Right lobe of liver (tissue), 6 donors: Measurements from ENCODE around the gene DAGLA. TPM values are rescaled to one million over a fixed set of nuclear protein-coding genes. Genes with fewer than 3 reads are reported as not detected.
A peak's percentile ranks its signal among the peaks of the same experiment; 100 is the strongest.

Source experiments
- ATAC-seq, 4 donors: fragments of 200-7000 bp; cut with Tn5 transposase; one replicate each; pipeline ENCODE4 v1.9.1; 2020; ENCODE audit warnings: mild to moderate bottlenecking in 4 of 4, moderate library complexity in 4 of 4
- DNase-seq, 3 donors: peaks; one replicate each; pipeline ENCODE4 v3.0.0-alpha.2; 2020
- H3K27ac ChIP-seq, 3 donors: fragments of 200-600 bp; one replicate each; pipeline ENCODE4 v1.8.0; 2022
- H3K27me3 ChIP-seq, 2 donors: fragments of 200-600 bp; one replicate each; pipeline ENCODE4 v1.8.0; 2022
- H3K36me3 ChIP-seq, 4 donors: fragments of 200-600 bp; sonication (generic) in 1 of 4; one replicate each; pipeline versions ENCODE4 v1.5.1 to v1.8.0; 2017 to 2022; ENCODE audit warnings: control low read depth in 1 of 4
- H3K4me1 ChIP-seq, 4 donors: fragments of 200-600 bp; sonication (generic) in 1 of 4; one replicate each; pipeline versions ENCODE4 v1.5.1 to v1.8.0; 2017 to 2022; ENCODE audit warnings: control low read depth in 1 of 4
- H3K4me3 ChIP-seq, 3 donors: fragments of 200-600 bp; one replicate each; pipeline ENCODE4 v1.8.0; 2022
- H3K9me3 ChIP-seq, 4 donors: fragments of 200-600 bp; sonication (generic) in 1 of 4; one replicate each; pipeline versions ENCODE4 v1.5.1 to v1.8.0; 2017 to 2022; ENCODE audit warnings: control low read depth in 1 of 4
- CTCF ChIP-seq, 4 donors: fragments of 200-600 bp in 3 of 4; fragments of 450-650 bp in 1 of 4; IDR thresholded peaks; one replicate each; pipeline versions ENCODE4 v1.5.1 to v1.8.0; 2016 to 2022; ENCODE audit warnings: antibody characterized with exemption in 4 of 4, mild to moderate bottlenecking in 2 of 4
- POLR2A ChIP-seq: fragments of 450-650 bp; IDR thresholded peaks from one replicate; pipeline ENCODE4 v1.6.1; 2017; ENCODE audit warnings: antibody characterized with exemption, mild to moderate bottlenecking
- WGBS: methylation state at CpG from one replicate; pipeline ENCODE4 v1.1.6; 2018; ENCODE audit warnings: low coverage, low lambda C conversion rate; ENCODE audit not compliant: insufficient coverage; ENCODE audit errors: missing lambda C conversion rate; 5-methylcytosine and 5-hydroxymethylcytosine counted together
- intact Hi-C, 2 donors: fragments of 100-400 bp; cut with DNase I; formaldehyde crosslinking; loops; one replicate each; pipeline versions ENCODE4 v1.11.2 to v1.14.1; 2022
- total RNA-seq, 6 experiments: library from RNA; depleted of rRNA in 2 of 6; stranded (reverse); fragments of >200 nt in 2 of 6; fragmentation: NEBNext Ultra II Directional in 3 of 6; extraction: Animal tissue kit (Norgen Biotek cat#: 25700) in 3 of 6; gene quantifications; one replicate each; pipeline versions ENCODE4 v1.1.0 to v1.2.4, GENCODE V29; 2016 to 2023
- donor health status: DM: no; HTN: yes; CAD: no.
- donor health status: DM: no; HTN: no; CAD: no.
- donor health status: DM: no; HTN: no; CAD: no.
- donor health status: DM: no; HTN: yes; CAD: no.
- donor health status: DM: no; HTN: yes; CAD: no.

DAGLA gene
- total RNA-seq, 6 experiments from 2014 or later: 0.33 to 5.5 (median 0.79) TPM

- peaks cover 0 to 4% (median 0%) of the 10 kb centered on the region in 4 donors for H3K4me1 ChIP-seq
- WGBS: 65% methylated on average over 13 of the region's 67 CpGs
- H3K36me3 ChIP-seq: no peaks in the 10 kb centered on the region
- H3K27me3 ChIP-seq: no peaks in the 10 kb centered on the region
- ATAC-seq (peak; percentile 9 to 28 (median 14)), DNase-seq (peak in 2 of 3 donors; percentile 44 to 61)
- no peaks in the 10 kb centered on the region for H3K9me3 ChIP-seq
- TF ChIP-seq POLR2A (no peak), CTCF (IDR thresholded peaks at IDR 0.05) (no peak)
- no peak overlapping the region for H3K27ac ChIP-seq
- peak overlapping the region in 1 of 3 donors; percentile 10 for H3K4me3 ChIP-seq
- intact Hi-C loops: no loop called here
Observed at GRCh38 chr11:61777234-61778090, 97.3 kb downstream of the DAGLA start.

GRCh38 chr11:61778357-61778886 lies 98.2 kb downstream of the DAGLA start:
- H3K36me3 ChIP-seq: no peaks in the 10 kb centered on the region
- TF ChIP-seq CTCF (IDR thresholded peaks at IDR 0.05): no peak
- TF ChIP-seq POLR2A: no peak
- H3K27ac ChIP-seq: no peak overlapping the region
- intact Hi-C loops: no loop called here
- no peaks in the 10 kb centered on the region for H3K4me1 ChIP-seq
- no peaks in the 10 kb centered on the region for H3K9me3 ChIP-seq
- no peaks in the 10 kb centered on the region for H3K27me3 ChIP-seq
- 69% methylated on average over 3 of the region's 11 CpGs for WGBS
- H3K4me3 ChIP-seq: no peak overlapping the region
- ATAC-seq (no peak), DNase-seq (no peak)

- WGBS: no CpG with 5 or more reads among the region's 24 CpGs
- H3K27me3 ChIP-seq: no peaks in the 10 kb centered on the region
- no peaks in the 10 kb centered on the region for H3K4me1 ChIP-seq
- DNase-seq (no peak), ATAC-seq (no peak)
- intact Hi-C loops: no loop called here
- TF ChIP-seq POLR2A (no peak), CTCF (IDR thresholded peaks at IDR 0.05) (no peak)
- H3K4me3 ChIP-seq: no peak overlapping the region
- no peaks in the 10 kb centered on the region for H3K9me3 ChIP-seq
- H3K27ac ChIP-seq: no peak overlapping the region
- no peaks in the 10 kb centered on the region for H3K36me3 ChIP-seq
Observed at GRCh38 chr11:61778920-61779650, 98.9 kb downstream of the DAGLA start.

- Histone ChIP-seq H3K9me3 (no peaks in the 10 kb centered on the region), H3K36me3 (peaks cover 0 to 3% (median 0%) of the 10 kb centered on the region in 4 donors), H3K27me3 (no peaks in the 10 kb centered on the region), H3K4me1 (no peaks in the 10 kb centered on the region), H3K4me3 (no peak overlapping the region), H3K27ac (no peak overlapping the region)
- TF ChIP-seq CTCF (IDR thresholded peaks at IDR 0.05) (no peak), POLR2A (no peak)
- DNase-seq: no peak
- no peak for ATAC-seq
- intact Hi-C loops: loop anchor here (5.0 kb wide), 1 partner anchor 33 kb away; no protein-coding TSS in a partner anchor
- 92% methylated on average over 5 of the region's 14 CpGs for WGBS
Observed at GRCh38 chr11:61779666-61780525, 99.7 kb downstream of the DAGLA start.
